Retinal pigment epithelial cell (primary cell): Measurements from ENCODE around the gene TSKU.

Source experiments
- DNase-seq: peaks from one replicate; pipeline ENCODE4 v3.0.0-alpha.2; 2010; ENCODE audit warnings: low read depth
- H3K4me3 ChIP-seq: 2 replicates; pipeline ENCODE4 v1.5.1; 2011; ENCODE audit warnings: mild to moderate bottlenecking, low read length, control low read depth, moderate library complexity
- TF ChIP-seq, protein P1 (sequence below): conservative IDR thresholded peaks from 2 replicates; pipeline ENCODE4 v1.5.1; 2011; ENCODE audit warnings: low read depth, low read length, control low read depth, inconsistent platforms

TSKU gene

DNA sequence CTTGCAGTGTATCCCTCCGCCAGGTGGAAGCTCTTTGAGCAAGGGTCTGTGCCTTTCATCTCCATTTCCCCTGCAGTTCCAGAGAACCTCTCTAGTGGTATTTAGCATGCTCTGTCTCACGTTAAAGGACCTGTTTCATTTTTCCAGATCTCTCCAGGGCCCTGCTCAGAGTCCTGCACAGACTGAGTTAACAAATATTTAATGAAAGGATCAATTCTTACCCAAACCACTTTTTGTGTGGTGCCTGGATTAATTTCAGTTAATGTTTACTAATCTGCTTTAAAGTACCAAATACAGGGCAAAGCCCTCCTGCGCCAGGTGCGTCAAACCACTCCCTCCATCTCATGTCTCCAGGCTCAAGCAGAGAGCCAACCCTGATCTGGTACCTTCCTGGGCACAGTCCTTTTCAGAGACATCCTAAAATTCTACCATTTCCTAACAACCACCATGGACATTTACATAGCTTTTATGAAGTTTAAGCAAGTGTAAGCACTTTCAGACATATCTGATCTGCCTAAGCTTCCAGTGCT lies 58.8 kb downstream of the TSKU start:
- no peak overlapping the region for H3K4me3 ChIP-seq
- DNase-seq, result no peak
- TF ChIP-seq, protein P1, sequence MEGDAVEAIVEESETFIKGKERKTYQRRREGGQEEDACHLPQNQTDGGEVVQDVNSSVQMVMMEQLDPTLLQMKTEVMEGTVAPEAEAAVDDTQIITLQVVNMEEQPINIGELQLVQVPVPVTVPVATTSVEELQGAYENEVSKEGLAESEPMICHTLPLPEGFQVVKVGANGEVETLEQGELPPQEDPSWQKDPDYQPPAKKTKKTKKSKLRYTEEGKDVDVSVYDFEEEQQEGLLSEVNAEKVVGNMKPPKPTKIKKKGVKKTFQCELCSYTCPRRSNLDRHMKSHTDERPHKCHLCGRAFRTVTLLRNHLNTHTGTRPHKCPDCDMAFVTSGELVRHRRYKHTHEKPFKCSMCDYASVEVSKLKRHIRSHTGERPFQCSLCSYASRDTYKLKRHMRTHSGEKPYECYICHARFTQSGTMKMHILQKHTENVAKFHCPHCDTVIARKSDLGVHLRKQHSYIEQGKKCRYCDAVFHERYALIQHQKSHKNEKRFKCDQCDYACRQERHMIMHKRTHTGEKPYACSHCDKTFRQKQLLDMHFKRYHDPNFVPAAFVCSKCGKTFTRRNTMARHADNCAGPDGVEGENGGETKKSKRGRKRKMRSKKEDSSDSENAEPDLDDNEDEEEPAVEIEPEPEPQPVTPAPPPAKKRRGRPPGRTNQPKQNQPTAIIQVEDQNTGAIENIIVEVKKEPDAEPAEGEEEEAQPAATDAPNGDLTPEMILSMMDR, result no peak

DNA sequence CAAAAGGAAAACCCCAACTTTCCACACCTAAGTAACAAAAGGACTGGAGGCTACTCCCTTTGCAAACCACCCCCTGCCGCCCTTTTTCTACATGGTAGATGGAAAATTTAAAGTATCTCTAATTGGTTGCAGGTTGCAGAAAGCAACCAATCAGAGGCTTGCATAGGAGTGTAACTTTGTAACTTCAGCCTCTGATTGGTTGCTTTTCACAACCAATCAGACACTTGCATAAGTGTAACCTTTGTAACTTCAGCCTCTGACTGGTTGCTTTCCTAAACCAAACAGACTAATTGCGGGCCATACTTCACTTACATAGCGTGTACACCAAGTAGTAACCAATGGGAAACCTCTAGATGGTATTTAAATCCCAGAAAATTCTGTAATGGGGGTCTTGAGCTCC lies 60.8 kb downstream of the TSKU start:
- H3K4me3 ChIP-seq, result no peak overlapping the region
- TF ChIP-seq, protein P1, result no peak
- no peak for DNase-seq

DNA sequence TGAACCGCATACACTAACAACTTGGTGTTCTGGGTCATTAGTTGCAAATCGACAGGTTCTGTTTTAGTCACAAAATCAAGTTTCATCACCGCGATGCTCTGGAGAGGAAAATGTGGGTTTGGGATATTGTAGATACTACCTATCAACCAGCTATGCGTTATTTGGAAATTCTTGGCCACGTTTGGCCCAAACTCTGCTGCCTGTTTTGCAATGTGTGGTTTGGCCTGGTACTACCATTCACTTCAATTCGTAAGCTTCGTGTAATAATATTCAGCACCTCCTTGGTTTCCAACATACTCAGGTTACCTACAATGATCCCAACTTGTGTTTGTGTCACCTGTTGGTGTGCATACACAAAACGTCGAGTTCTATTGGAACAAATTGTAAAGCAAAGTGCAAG lies 61.4 kb downstream of the TSKU start:
- DNase-seq, result no peak
- TF ChIP-seq, protein P1, result no peak
- no peak overlapping the region for H3K4me3 ChIP-seq

DNA sequence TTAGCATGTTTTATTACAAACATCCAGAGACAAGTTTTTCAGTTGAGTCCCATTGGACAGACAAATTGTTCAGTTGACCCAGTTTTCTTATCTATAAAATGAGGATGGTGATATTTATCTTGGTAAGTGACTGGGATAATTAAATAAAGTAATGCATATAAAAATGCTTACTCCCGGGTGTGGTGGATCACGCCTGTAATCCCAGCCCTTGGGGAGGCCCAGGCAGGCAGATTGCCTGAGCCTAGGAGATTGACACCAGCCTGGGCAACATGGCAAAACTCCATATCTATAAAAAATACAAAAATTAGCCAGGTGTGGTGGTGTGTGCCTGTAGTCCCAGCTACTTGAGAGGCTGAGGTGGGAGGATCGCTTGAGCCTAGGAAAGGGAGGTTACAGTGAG lies 61.9 kb downstream of the TSKU start:
- H3K4me3 ChIP-seq, result no peak overlapping the region
- DNase-seq, result no peak
- TF ChIP-seq, protein P1, result no peak

DNA sequence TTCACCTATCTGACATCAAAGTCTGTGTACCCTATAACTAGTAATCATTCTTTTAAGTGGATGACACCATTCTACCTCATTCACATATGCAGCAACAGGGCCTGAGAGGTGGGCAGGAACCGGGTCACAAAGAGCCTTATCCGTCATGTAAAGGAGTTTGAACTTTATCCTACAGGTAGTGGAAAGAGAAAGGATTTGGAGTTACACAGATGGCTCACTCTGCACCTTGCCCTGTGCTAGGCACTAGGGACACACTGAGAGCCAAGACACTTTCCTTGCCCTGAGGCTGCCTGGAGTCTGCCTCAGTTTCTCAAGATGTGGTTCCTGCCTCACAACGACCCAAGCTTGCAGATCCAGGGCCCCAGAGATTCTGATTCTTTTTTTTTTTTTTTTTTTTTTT lies 63.3 kb downstream of the TSKU start:
- TF ChIP-seq, protein P1, result no peak
- H3K4me3 ChIP-seq, result no peak overlapping the region
- no peak for DNase-seq
